Chondrocyte (in vitro differentiated cells): Measurements from ENCODE around the gene FAM111B. TPM values are rescaled to one million over a fixed set of nuclear protein-coding genes. Genes with fewer than 3 reads are reported as not detected.

ENCODE experiments used
- DNase-seq: peaks from one replicate; pipeline ENCODE4 v3.0.0; 2021; ENCODE audit warnings: mixed read lengths, low spot score
- H3K27ac Mint-ChIP-seq: one replicate; pipeline ENCODE4 v1.8.0; 2021; ENCODE audit warnings: mild to moderate bottlenecking, moderate library complexity, mixed read lengths; ENCODE audit not compliant: unreplicated experiment
- H3K27me3 Mint-ChIP-seq: 2 replicates; pipeline ENCODE4 v1.8.0; 2021; ENCODE audit warnings: low read depth, mixed read lengths
- H3K36me3 Mint-ChIP-seq: 2 replicates; pipeline ENCODE4 v1.8.0; 2021; ENCODE audit warnings: low read depth, mixed read lengths
- H3K4me1 Mint-ChIP-seq: 2 replicates; pipeline ENCODE4 v1.8.0; 2021; ENCODE audit warnings: low read depth, mild to moderate bottlenecking, mixed read lengths
- H3K4me3 Mint-ChIP-seq: one replicate; pipeline ENCODE4 v1.8.0; 2021; ENCODE audit warnings: mild to moderate bottlenecking, moderate library complexity, mixed read lengths; ENCODE audit not compliant: unreplicated experiment
- H3K9me3 Mint-ChIP-seq: 2 replicates; pipeline ENCODE4 v1.8.0; 2021; ENCODE audit warnings: low read depth, mixed read lengths
- CTCF ChIP-seq: fragments of 200-600 bp; sonication (generic); IDR thresholded peaks from 2 replicates; pipeline ENCODE4 v1.5.0; 2021; ENCODE audit warnings: antibody characterized with exemption, mild to moderate bottlenecking, moderate library complexity
- total RNA-seq: library from RNA; stranded (reverse); gene quantifications from 3 replicates; pipeline ENCODE4 v1.2.1, GENCODE V29; 2021

The FAM111B gene
- total RNA-seq, 1 donor from 2014 or later = 1.6 TPM

- Mint-ChIP-seq H3K27ac (no peak overlapping the region), H3K36me3 (no peaks in the 10 kb centered on the region), H3K4me3 (peak overlapping the region; percentile 78), H3K4me1 (peaks cover 23% of the 10 kb centered on the region), H3K27me3 (peaks cover 18% of the 10 kb centered on the region), H3K9me3 (no peaks in the 10 kb centered on the region)
- DNase-seq = no peak
- no peak for TF ChIP-seq CTCF
Observed at GRCh38 chr11:59173080-59173963, 66.3 kb downstream of the FAM111B start.

- H3K36me3 Mint-ChIP-seq = no peaks in the 10 kb centered on the region
- H3K4me3 Mint-ChIP-seq = peak overlapping the region; percentile 78
- peaks cover 23% of the 10 kb centered on the region for H3K4me1 Mint-ChIP-seq
- no peak for DNase-seq
- no peak overlapping the region for H3K27ac Mint-ChIP-seq
- no peaks in the 10 kb centered on the region for H3K9me3 Mint-ChIP-seq
- TF ChIP-seq CTCF = no peak
- peaks cover 20% of the 10 kb centered on the region for H3K27me3 Mint-ChIP-seq
Observed at GRCh38 chr11:59173964-59174663, 67.1 kb downstream of the FAM111B start.

GRCh38 chr11:59174664-59175033 lies 67.6 kb downstream of the FAM111B start:
- DNase-seq = no peak
- TF ChIP-seq CTCF = no peak
- H3K36me3 Mint-ChIP-seq = no peaks in the 10 kb centered on the region
- H3K4me1 Mint-ChIP-seq = peaks cover 23% of the 10 kb centered on the region
- no peaks in the 10 kb centered on the region for H3K9me3 Mint-ChIP-seq
- H3K27ac Mint-ChIP-seq = no peak overlapping the region
- H3K27me3 Mint-ChIP-seq = peaks cover 17% of the 10 kb centered on the region
- H3K4me3 Mint-ChIP-seq = no peak overlapping the region

GRCh38 chr11:59175091-59175501 lies 68.1 kb downstream of the FAM111B start:
- no peaks in the 10 kb centered on the region for H3K36me3 Mint-ChIP-seq
- H3K27me3 Mint-ChIP-seq = peaks cover 14% of the 10 kb centered on the region
- TF ChIP-seq CTCF = no peak
- H3K4me1 Mint-ChIP-seq = peaks cover 23% of the 10 kb centered on the region
- no peak overlapping the region for H3K4me3 Mint-ChIP-seq
- no peak overlapping the region for H3K27ac Mint-ChIP-seq
- H3K9me3 Mint-ChIP-seq = no peaks in the 10 kb centered on the region
- DNase-seq = no peak

- H3K27ac Mint-ChIP-seq = no peak overlapping the region
- no peak overlapping the region for H3K4me3 Mint-ChIP-seq
- H3K27me3 Mint-ChIP-seq = peaks cover 14% of the 10 kb centered on the region
- H3K9me3 Mint-ChIP-seq = no peaks in the 10 kb centered on the region
- H3K4me1 Mint-ChIP-seq = peaks cover 23% of the 10 kb centered on the region
- no peak for DNase-seq
- no peak for TF ChIP-seq CTCF
- no peaks in the 10 kb centered on the region for H3K36me3 Mint-ChIP-seq
Observed at GRCh38 chr11:59176330-59176729, 69.3 kb downstream of the FAM111B start.

Other genes starting within 250 kb of the FAM111B start
- 0.28 TPM in 1 of 3 replicates, not detected in the others for gene GLYATL1, start 167.7 kb upstream of the FAM111B start, total RNA-seq
- gene GLYATL1B, start 20.9 kb upstream of the FAM111B start, total RNA-seq = not detected in 3 replicates
- gene FAM111A, start 35.6 kb downstream of the FAM111B start, total RNA-seq = 10.8 to 22.3 TPM (median 11.6 TPM) in 3 replicates
- 3.1 to 4.4 TPM (median 3.4 TPM) in 3 replicates for gene DTX4, start 64.9 kb downstream of the FAM111B start, total RNA-seq
- gene MPEG1, start 105.7 kb downstream of the FAM111B start, total RNA-seq = not detected in 3 replicates